ENCODE measurements around the gene KLC1.
"Not testable (repeated sequence)": the region's sequence is repeated elsewhere in the genome, so short reads cannot be mapped to it uniquely, and the experiment has no call there.

Gene KLC1

GRCh38 chr14:103691655-103692054, 62.6 kb downstream of the KLC1 start:
- DNase-seq (ENCODE audit: low read depth) = not testable (repeated sequence)

- no peak for DNase-seq (ENCODE audit: low read depth)
These were observed 63.1 kb downstream of the KLC1 start for GRCh38 chr14:103692159-103692558.

GRCh38 chr14:103692871-103693270, 63.9 kb downstream of the KLC1 start:
- no peak for DNase-seq (ENCODE audit: low read depth)

GRCh38 chr14:103693515-103693914, 64.5 kb downstream of the KLC1 start:
- DNase-seq (ENCODE audit: low read depth) = no peak

- DNase-seq (ENCODE audit: low read depth) = no peak
These were observed 65.6 kb downstream of the KLC1 start for GRCh38 chr14:103694572-103695026.

GRCh38 chr14:103695296-103696069, 66.5 kb downstream of the KLC1 start:
- DNase-seq (ENCODE audit: low read depth) = no peak

- no peak for DNase-seq (ENCODE audit: low read depth)
These were observed 67.0 kb downstream of the KLC1 start for GRCh38 chr14:103696070-103696402.

GRCh38 chr14:103696466-103697071, 67.6 kb downstream of the KLC1 start:
- DNase-seq (ENCODE audit: low read depth) = no peak

- no peak for DNase-seq (ENCODE audit: low read depth)
These were observed 68.2 kb downstream of the KLC1 start for GRCh38 chr14:103697206-103697602.

- DNase-seq (ENCODE audit: low read depth) = no peak
These were observed 68.8 kb downstream of the KLC1 start for GRCh38 chr14:103697603-103698379.

- DNase-seq (ENCODE audit: low read depth) = no peak
These were observed 69.6 kb downstream of the KLC1 start for GRCh38 chr14:103698380-103699260.

- no peak for DNase-seq (ENCODE audit: low read depth)
These were observed 70.2 kb downstream of the KLC1 start for GRCh38 chr14:103699261-103699661.

GRCh38 chr14:103699901-103700752, 71.1 kb downstream of the KLC1 start:
- DNase-seq (ENCODE audit: low read depth) = no peak

- no peak for DNase-seq (ENCODE audit: low read depth)
These were observed 71.9 kb downstream of the KLC1 start for GRCh38 chr14:103700753-103701490.

- DNase-seq (ENCODE audit: low read depth) = no peak
These were observed 73.1 kb downstream of the KLC1 start for GRCh38 chr14:103702095-103702494.

- no peak for DNase-seq (ENCODE audit: low read depth)
These were observed 73.8 kb downstream of the KLC1 start for GRCh38 chr14:103702497-103703432.

- no peak for DNase-seq (ENCODE audit: low read depth)
These were observed 74.7 kb downstream of the KLC1 start for GRCh38 chr14:103703433-103704385.

GRCh38 chr14:103704708-103705107, 75.7 kb downstream of the KLC1 start:
- DNase-seq (ENCODE audit: low read depth) = no peak

Measured in activated T-cell treated with anti-CD3 and anti-CD28 coated beads for 1 hour (primary cell).